ENCODE measurements around the gene RGS17. TPM values are rescaled to one million over a fixed set of nuclear protein-coding genes. Genes with fewer than 3 reads are reported as not detected.

Gene RGS17
- total RNA-seq, 4 donors from 2014 or later: 0.55 to 0.79 TPM; not detected in 2

DNA sequence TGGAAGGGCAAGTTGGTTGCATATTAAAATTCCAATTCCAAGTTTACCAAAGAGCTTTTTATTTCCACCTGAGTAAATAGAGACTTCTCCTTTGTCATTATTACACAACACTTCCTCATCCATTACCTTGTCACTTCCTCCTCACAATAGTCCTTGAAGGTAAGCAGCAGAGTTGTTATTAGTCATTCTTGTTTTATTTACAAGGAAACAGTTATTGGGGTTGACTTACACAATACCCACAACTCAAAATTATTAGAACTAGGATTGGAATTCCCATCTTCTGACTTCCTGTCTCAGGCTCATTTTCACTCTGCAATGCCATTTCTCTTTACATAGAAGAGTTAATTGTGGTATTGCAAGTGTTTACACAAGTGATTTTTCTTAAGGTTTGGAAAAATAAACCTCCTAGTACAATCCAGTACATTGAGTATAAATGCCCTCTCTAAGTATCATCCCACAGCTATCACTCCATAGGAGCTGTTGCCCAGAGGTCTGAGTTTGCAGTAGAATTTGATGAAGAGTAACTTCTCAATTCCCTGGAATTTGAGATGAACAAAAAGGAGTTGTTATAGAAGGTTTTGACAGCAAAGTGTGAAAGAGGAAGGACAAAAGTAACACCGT, 99.6 kb downstream of the RGS17 start:
- no peak overlapping the region for H3K4me3 ChIP-seq
- WGBS, 2 donors (ENCODE audit: low coverage in 1 of 2): 34 to 50% methylated on average over 1 of the region's 1 CpG
- TF ChIP-seq EP300 (IDR thresholded peaks at IDR 0.05; ENCODE audit: low read depth) (no peak), POLR2AphosphoS5 (IDR thresholded peaks at IDR 0.05) (no peak), POLR2A (IDR thresholded peaks at IDR 0.05) (no peak), CTCF (IDR thresholded peaks at IDR 0.05) (no peak)
- in situ Hi-C loops (cut with MboI; ENCODE audit: low pct_ligation_motif_present in 1 of 4, low pct_unique_long_range_greater_than_20kb in 1 of 4, low sequenced_read_pairs in 3 of 4): loop anchor here in 3 of 4 donors (25.0 kb wide), 2 partner anchors 456 to 481 kb away; no protein-coding TSS in a partner anchor
- no peaks in the 10 kb centered on the region for H3K36me3 ChIP-seq
- H3K4me1 ChIP-seq: peaks cover 0 to 9% (median 0%) of the 10 kb centered on the region in 4 donors
- no peaks in the 10 kb centered on the region for H3K9me3 ChIP-seq
- intact Hi-C loops (cut with DNase I; ENCODE audit: low total_unique reads): no loop called here
- DNase-seq: no peak
- no peaks in the 10 kb centered on the region for H3K27me3 ChIP-seq
- no peak overlapping the region for H3K27ac ChIP-seq

GRCh38 chr6:153028963-153029362, 102.1 kb downstream of the RGS17 start:
- no peaks in the 10 kb centered on the region for H3K27me3 ChIP-seq
- H3K4me1 ChIP-seq: peaks cover 0 to 9% (median 0%) of the 10 kb centered on the region in 4 donors
- 56 to 63% methylated on average over 4 of the region's 4 CpGs for WGBS, 2 donors (ENCODE audit: low coverage in 1 of 2)
- no peaks in the 10 kb centered on the region for H3K36me3 ChIP-seq
- no peaks in the 10 kb centered on the region for H3K9me3 ChIP-seq
- in situ Hi-C loops (cut with MboI; ENCODE audit: low pct_ligation_motif_present in 1 of 4, low pct_unique_long_range_greater_than_20kb in 1 of 4, low sequenced_read_pairs in 3 of 4) (loop anchor here in 3 of 4 donors (10.0 to 25.0 kb wide), 4 partner anchors 74 to 483 kb away; no protein-coding TSS in a partner anchor), intact Hi-C loops (cut with DNase I; ENCODE audit: low total_unique reads) (loop anchor here (5.0 kb wide), 1 partner anchor 167 kb away; no protein-coding TSS in a partner anchor)
- TF ChIP-seq CTCF (IDR thresholded peaks at IDR 0.05) (no peak), POLR2AphosphoS5 (IDR thresholded peaks at IDR 0.05) (no peak), EP300 (IDR thresholded peaks at IDR 0.05; ENCODE audit: low read depth) (no peak), POLR2A (IDR thresholded peaks at IDR 0.05) (no peak)
- DNase-seq: no peak
- no peak overlapping the region for H3K4me3 ChIP-seq
- H3K27ac ChIP-seq: no peak overlapping the region

DNA sequence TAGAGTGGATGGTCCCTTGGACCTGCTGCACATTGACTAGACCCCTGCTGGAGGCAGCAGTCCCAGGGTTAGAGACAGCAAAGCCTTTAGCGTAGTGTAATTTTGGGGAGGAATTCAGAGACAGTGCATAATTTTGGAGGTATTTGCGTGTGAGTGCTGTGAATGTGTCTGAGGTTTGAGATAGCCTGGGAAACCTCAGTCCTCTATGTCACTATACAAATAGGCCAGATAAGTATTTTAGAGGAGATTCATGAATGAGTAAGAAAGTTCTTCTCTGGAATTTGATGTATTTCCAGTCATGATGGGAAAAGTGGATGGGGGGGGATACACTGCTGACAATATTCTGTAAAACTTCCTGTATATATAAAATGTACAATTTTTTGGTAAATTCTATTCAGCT, 102.8 kb downstream of the RGS17 start:
- TF ChIP-seq EP300 (IDR thresholded peaks at IDR 0.05; ENCODE audit: low read depth): no peak
- no peak for TF ChIP-seq POLR2AphosphoS5 (IDR thresholded peaks at IDR 0.05)
- no peak for TF ChIP-seq CTCF (IDR thresholded peaks at IDR 0.05)
- no peak for TF ChIP-seq POLR2A (IDR thresholded peaks at IDR 0.05)
- H3K36me3 ChIP-seq: no peaks in the 10 kb centered on the region
- no peak for DNase-seq
- peaks cover 0 to 9% (median 0%) of the 10 kb centered on the region in 4 donors for H3K4me1 ChIP-seq
- no peak overlapping the region for H3K4me3 ChIP-seq
- no peaks in the 10 kb centered on the region for H3K9me3 ChIP-seq
- WGBS, 2 donors (ENCODE audit: low coverage in 1 of 2): 88 to 90% methylated on average over 1 to 2 of the region's 2 CpGs
- no peaks in the 10 kb centered on the region for H3K27me3 ChIP-seq
- H3K27ac ChIP-seq: no peak overlapping the region
- intact Hi-C loops (cut with DNase I; ENCODE audit: low total_unique reads) (loop anchor here (5.0 kb wide), 1 partner anchor 166 kb away; no protein-coding TSS in a partner anchor), in situ Hi-C loops (cut with MboI; ENCODE audit: low pct_ligation_motif_present in 1 of 4, low pct_unique_long_range_greater_than_20kb in 1 of 4, low sequenced_read_pairs in 3 of 4) (loop anchor here in 3 of 4 donors (10.0 to 25.0 kb wide), 4 partner anchors 73 to 484 kb away; no protein-coding TSS in a partner anchor)

DNA sequence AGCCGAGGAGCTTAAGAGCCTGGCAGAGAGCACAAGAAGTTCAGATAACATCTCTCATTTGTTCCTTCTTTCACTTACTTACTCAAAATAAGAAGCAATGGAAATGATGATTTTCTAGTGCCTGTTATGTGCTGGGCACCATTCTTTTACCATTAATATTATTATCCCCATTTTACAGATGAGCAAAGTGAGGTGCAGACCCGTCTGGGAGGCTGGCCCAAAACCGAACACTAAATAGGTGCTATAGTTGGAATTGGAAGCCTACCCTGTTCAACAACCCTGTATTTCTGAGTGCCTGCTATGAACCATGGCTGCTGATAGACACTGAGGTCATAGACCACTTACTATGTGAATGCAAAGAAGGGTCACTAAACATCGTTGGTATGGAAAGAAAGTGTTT, 103.6 kb downstream of the RGS17 start:
- intact Hi-C loops (cut with DNase I; ENCODE audit: low total_unique reads) (loop anchor here (5.0 kb wide), 1 partner anchor 165 kb away; no protein-coding TSS in a partner anchor), in situ Hi-C loops (cut with MboI; ENCODE audit: low pct_ligation_motif_present in 1 of 4, low pct_unique_long_range_greater_than_20kb in 1 of 4, low sequenced_read_pairs in 3 of 4) (loop anchor here in 3 of 4 donors (10.0 to 25.0 kb wide), 4 partner anchors 73 to 485 kb away; no protein-coding TSS in a partner anchor)
- Histone ChIP-seq H3K27ac (no peak overlapping the region), H3K4me1 (peaks cover 0 to 9% (median 0%) of the 10 kb centered on the region in 4 donors), H3K9me3 (no peaks in the 10 kb centered on the region), H3K4me3 (no peak overlapping the region), H3K36me3 (no peaks in the 10 kb centered on the region), H3K27me3 (no peaks in the 10 kb centered on the region)
- TF ChIP-seq EP300 (IDR thresholded peaks at IDR 0.05; ENCODE audit: low read depth) (no peak), POLR2AphosphoS5 (IDR thresholded peaks at IDR 0.05) (no peak), POLR2A (IDR thresholded peaks at IDR 0.05) (no peak), CTCF (IDR thresholded peaks at IDR 0.05) (no peak)
- DNase-seq: no peak
- 87 to 93% methylated on average over 3 to 4 of the region's 4 CpGs for WGBS, 2 donors (ENCODE audit: low coverage in 1 of 2)

All from transverse colon (tissue), 4 donors.